Lung (tissue), 12 donors: ENCODE data around the gene BRD3OS. TPM values are rescaled to one million over a fixed set of nuclear protein-coding genes. Genes with fewer than 3 reads are reported as not detected.

ENCODE experiments used
- ATAC-seq: fragments of 200-7000 bp; cut with Tn5 transposase; one replicate; pipeline ENCODE4 v1.9.1; 2020; ENCODE audit warnings: moderate number of reproducible peaks; ENCODE audit not compliant: insufficient read depth, low FRiP score
- DNase-seq, 3 donors: peaks; one replicate each; pipeline ENCODE4 v3.0.0-alpha.2; 2013 to 2017
- H3K27ac ChIP-seq, 2 donors: one replicate each; pipeline ENCODE4 v1.5.1; 2013; ENCODE audit warnings: mild to moderate bottlenecking in 2 of 2, moderate library complexity in 2 of 2, control low read depth in 1 of 2, inconsistent platforms in 1 of 2, low read depth in 1 of 2, low read length in 1 of 2
- H3K27me3 ChIP-seq, 3 donors: one replicate each; pipeline ENCODE4 v1.5.1; 2013; ENCODE audit warnings: low read length in 2 of 3; ENCODE audit not compliant: control insufficient read depth in 3 of 3, insufficient read depth in 3 of 3
- H3K36me3 ChIP-seq, 4 donors: one replicate each; pipeline ENCODE4 v1.5.1; 2013; ENCODE audit warnings: low read length in 4 of 4, mild to moderate bottlenecking in 1 of 4, moderate library complexity in 1 of 4; ENCODE audit not compliant: control insufficient read depth in 4 of 4, insufficient read depth in 4 of 4
- H3K4me1 ChIP-seq, 5 donors: one replicate each; pipeline ENCODE4 v1.5.1; 2013; ENCODE audit warnings: low read length in 5 of 5, mild to moderate bottlenecking in 2 of 5, moderate library complexity in 1 of 5; ENCODE audit not compliant: control insufficient read depth in 5 of 5, insufficient read depth in 5 of 5
- H3K4me3 ChIP-seq: one replicate; pipeline ENCODE4 v1.5.1; 2013; ENCODE audit warnings: mild to moderate bottlenecking, control low read depth, moderate library complexity
- H3K9ac ChIP-seq, 2 donors: one replicate each; pipeline ENCODE4 v1.5.1; 2013; ENCODE audit warnings: low read length in 2 of 2, control low read depth in 1 of 2; ENCODE audit not compliant: insufficient read depth in 1 of 2
- H3K9me3 ChIP-seq, 4 donors: one replicate each; pipeline ENCODE4 v1.5.1; 2013; ENCODE audit warnings: low read length in 3 of 4, mild to moderate bottlenecking in 1 of 4, moderate library complexity in 1 of 4; ENCODE audit not compliant: control insufficient read depth in 4 of 4, insufficient read depth in 3 of 4
- WGBS, 2 donors: extraction: QIAGEN DNeasy Blood & Tissue Kit; methylation state at CpG; one replicate each; pipeline ENCODE4 v1.1.7; 2013; 5-methylcytosine and 5-hydroxymethylcytosine counted together
- polyA plus RNA-seq, 2 donors: library from polyadenylated mRNA; stranded (reverse); fragments of 200-250 nt; gene quantifications; one replicate each; pipeline ENCODE4 v1.2.1, GENCODE V29; 2013
- total RNA-seq, 2 donors: library from RNA; depleted of rRNA in 1 of 2; stranded (reverse); fragments of >200 nt in 1 of 2; gene quantifications; one replicate each; pipeline ENCODE4 v1.2.1, GENCODE V29; 2014 to 2021
- TF ChIP-seq, protein P1 (sequence below): IDR thresholded peaks from 2 replicates; pipeline ENCODE4 v1.5.1; 2012; ENCODE audit warnings: mild to moderate bottlenecking; ENCODE audit errors: control extremely low read depth, extremely low read depth
- donor health status: control.
- donor health status: control.
- donor health status: Bipolar disorder and iron deficiency.
- donor health status: healthy.
- donor health status: DM: yes; HTN: yes; CAD: no.

Gene BRD3OS
- total and polyA plus RNA-seq, 4 donors, result 7.1 to 20.7 (median 14.9) TPM

- ATAC-seq (no peak), DNase-seq (peak; percentile 42 to 59 (median 57))
- 1% methylated on average over 73 to 125 of the region's 126 CpGs for WGBS, 2 donors
- H3K27ac ChIP-seq, result peak overlapping the region; percentile 68 to 86
- peaks cover 0 to 4% (median 2%) of the 10 kb centered on the region in 3 donors for H3K27me3 ChIP-seq
- peak overlapping the region; percentile 68 to 76 for H3K9ac ChIP-seq
- H3K9me3 ChIP-seq, result no peaks in the 10 kb centered on the region
- TF ChIP-seq, protein P1, sequence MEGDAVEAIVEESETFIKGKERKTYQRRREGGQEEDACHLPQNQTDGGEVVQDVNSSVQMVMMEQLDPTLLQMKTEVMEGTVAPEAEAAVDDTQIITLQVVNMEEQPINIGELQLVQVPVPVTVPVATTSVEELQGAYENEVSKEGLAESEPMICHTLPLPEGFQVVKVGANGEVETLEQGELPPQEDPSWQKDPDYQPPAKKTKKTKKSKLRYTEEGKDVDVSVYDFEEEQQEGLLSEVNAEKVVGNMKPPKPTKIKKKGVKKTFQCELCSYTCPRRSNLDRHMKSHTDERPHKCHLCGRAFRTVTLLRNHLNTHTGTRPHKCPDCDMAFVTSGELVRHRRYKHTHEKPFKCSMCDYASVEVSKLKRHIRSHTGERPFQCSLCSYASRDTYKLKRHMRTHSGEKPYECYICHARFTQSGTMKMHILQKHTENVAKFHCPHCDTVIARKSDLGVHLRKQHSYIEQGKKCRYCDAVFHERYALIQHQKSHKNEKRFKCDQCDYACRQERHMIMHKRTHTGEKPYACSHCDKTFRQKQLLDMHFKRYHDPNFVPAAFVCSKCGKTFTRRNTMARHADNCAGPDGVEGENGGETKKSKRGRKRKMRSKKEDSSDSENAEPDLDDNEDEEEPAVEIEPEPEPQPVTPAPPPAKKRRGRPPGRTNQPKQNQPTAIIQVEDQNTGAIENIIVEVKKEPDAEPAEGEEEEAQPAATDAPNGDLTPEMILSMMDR, result no peak
- peaks cover 0 to 23% (median 7%) of the 10 kb centered on the region in 5 donors for H3K4me1 ChIP-seq
- H3K36me3 ChIP-seq, result no peaks in the 10 kb centered on the region
- peak overlapping the region; percentile 45 for H3K4me3 ChIP-seq
Observed at GRCh38 chr9:134066913-134067851, 41.9 kb downstream of the BRD3OS start.

DNA sequence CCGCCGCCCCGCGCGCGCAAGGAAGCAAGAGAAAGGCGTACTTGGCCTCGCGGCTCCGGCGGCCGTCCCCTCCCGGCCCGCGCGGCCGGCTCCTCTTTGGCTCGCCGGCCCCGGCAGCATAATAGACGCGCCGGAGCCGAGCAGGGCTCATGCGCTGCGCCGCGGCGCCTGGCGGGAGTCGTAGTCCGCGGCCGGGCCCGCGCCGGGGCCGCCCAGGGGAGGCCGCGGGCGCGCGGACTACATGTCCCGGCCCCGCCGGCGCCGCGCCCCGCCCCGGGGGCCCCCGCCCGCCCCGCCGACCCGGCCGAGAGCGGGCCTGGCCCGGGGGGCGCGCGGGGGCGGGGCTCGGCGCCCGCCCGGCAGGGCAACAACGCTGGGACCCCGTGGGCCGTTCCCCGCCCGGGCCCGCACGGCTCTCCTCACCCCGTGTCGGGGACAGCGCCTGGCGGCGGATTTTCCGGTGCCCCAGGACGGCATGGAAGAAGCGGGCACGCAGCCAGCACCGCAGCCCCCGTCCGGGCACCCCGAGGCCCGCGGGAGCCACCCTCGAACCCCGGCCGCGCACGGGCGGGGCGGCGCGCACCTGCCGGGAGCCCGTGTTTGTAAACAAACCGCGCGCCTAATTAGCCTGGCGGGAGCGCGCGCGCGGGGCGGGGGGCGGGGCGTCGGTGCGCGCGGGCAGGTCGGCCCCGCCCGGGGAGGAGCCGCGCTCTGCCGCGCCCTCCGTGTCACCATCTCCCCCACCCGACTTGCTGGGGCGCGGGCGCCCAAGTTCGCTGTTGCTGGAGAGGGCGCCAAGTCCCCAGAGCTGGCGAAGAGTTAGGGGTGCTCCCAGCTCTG, 42.8 kb downstream of the BRD3OS start, which contains the start of gene BRD3:
Gene BRD3, minus strand, starts transcription at position 123 of the 840 bp plus-strand sequence. CDS start 14,549 bp downstream, outside the sequence.
- TF ChIP-seq, protein P1, result no peak
- peak within 1 kb of the TSS; percentile 95 to 99 for H3K27ac ChIP-seq
- H3K36me3 ChIP-seq, result no peaks in the 10 kb centered on the region
- peaks cover 0 to 4% (median 2%) of the 10 kb centered on the region in 3 donors for H3K27me3 ChIP-seq
- peaks cover 0 to 17% (median 6%) of the 10 kb centered on the region in 5 donors for H3K4me1 ChIP-seq
- no peaks in the 10 kb centered on the region for H3K9me3 ChIP-seq
- WGBS, 2 donors, result 0 to 1% methylated on average over 43 to 131 of the region's 131 CpGs
- ATAC-seq, result peak; percentile 87
- H3K4me3 ChIP-seq, result peak within 1 kb of the TSS; percentile 76
- H3K9ac ChIP-seq, result peak within 1 kb of the TSS; percentile 65 to 68
- DNase-seq, result peak; percentile 90 to 97 (median 92)

DNA sequence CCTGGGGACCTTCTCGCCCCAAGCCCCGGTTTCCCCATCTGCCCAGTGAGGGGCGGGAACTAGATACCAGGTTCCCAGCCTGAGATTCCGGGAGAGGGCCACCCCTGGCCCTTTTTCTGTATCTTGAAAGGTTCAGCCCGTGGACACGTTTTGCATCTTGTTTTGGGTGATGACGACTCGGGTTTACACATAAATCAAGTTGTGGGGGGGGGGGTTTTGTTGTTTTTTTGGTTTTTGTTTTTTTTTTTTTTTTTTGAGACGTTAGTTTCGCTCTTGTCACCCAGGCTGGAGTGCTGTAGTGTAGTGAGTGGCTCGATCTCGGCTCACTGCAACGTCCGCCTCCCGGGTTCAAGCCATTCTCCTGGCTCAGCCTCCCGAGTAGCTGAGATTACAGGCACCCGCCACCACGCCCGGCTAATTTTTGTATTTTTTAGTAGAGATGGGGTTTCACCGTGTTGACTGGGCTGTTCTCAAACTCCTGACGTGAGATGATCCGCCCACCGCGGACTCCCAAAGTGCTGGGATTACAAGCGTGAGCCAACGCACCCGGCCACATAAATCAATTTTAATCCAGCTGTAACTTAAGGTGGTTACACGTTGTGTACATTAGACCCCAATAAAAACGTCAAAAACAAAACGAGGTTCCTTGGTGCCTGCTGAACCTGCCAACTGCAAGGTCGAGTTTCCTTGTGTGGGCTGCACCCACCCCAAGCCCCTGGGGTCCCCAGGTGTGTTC, 43.6 kb downstream of the BRD3OS start:
- 15 to 25% methylated on average over 31 of the region's 31 CpGs for WGBS, 2 donors
- TF ChIP-seq, protein P1, result no peak
- peak overlapping the region; percentile 85 to 99 for H3K27ac ChIP-seq
- peaks cover 0 to 14% (median 4%) of the 10 kb centered on the region in 5 donors for H3K4me1 ChIP-seq
- no peaks in the 10 kb centered on the region for H3K36me3 ChIP-seq
- ATAC-seq, result no peak
- H3K27me3 ChIP-seq, result peaks cover 0 to 4% (median 2%) of the 10 kb centered on the region in 3 donors
- no peaks in the 10 kb centered on the region for H3K9me3 ChIP-seq
- peak overlapping the region in 1 of 2 donors; percentile 65 for H3K9ac ChIP-seq
- DNase-seq, result no peak
- peak overlapping the region; percentile 76 for H3K4me3 ChIP-seq
